HL-60 (cell line): ENCODE data around the gene NFATC2IP.

Experiments used
- CTCF ChIP-seq: IDR thresholded peaks from one replicate; pipeline ENCODE4 v1.5.1; 2011; ENCODE audit warnings: low read length, control low read depth, inconsistent platforms; ENCODE audit not compliant: insufficient read depth
- GABPA ChIP-seq: IDR thresholded peaks from 2 replicates; pipeline ENCODE4 v1.6.1; 2012; ENCODE audit warnings: low read depth
- POLR2AphosphoS5 ChIP-seq: IDR thresholded peaks from 2 replicates; pipeline ENCODE4 v1.6.1; 2012; ENCODE audit warnings: low read depth

GRCh38 chr16:28938721-28939120, 12.0 kb upstream of the NFATC2IP start:
- TF ChIP-seq POLR2AphosphoS5 (no peak), CTCF (no peak), GABPA (no peak)
